Measurements from ENCODE around the gene ABI2.
"Not testable (repeated sequence)": the region's sequence is repeated elsewhere in the genome, so short reads cannot be mapped to it uniquely, and the experiment has no call there.

Gene ABI2

DNA sequence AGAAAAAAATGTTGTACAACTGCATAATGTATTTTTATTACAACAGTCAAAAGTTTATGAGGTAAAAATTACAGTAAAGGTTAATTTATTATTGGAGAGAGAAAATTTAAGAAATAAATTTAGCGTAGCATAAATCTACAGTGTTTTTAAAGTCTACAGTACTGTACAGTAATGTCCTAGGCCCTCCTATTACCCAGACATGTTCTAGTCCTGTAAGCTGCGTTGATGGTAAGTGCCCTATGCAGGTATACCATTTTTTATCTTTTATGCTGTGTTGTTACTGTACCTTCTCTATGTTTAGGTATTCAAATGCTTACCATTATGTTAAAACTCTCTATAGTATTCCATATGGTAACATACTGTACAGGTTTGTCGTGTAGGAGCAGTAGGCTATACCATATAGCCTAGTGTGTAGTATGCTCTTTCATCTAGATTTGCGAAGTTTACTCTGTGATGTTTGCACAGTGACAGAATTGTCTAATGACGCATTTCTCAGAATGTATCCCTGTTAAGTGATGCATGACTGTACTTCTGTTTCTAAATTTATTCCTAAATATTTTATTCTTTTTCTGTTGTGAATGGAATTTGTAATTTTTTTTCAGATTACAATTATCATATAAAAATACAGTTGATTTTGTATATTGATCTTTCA is 24.5 kb downstream of the ABI2 start:
- no peak for DNase-seq

DNA sequence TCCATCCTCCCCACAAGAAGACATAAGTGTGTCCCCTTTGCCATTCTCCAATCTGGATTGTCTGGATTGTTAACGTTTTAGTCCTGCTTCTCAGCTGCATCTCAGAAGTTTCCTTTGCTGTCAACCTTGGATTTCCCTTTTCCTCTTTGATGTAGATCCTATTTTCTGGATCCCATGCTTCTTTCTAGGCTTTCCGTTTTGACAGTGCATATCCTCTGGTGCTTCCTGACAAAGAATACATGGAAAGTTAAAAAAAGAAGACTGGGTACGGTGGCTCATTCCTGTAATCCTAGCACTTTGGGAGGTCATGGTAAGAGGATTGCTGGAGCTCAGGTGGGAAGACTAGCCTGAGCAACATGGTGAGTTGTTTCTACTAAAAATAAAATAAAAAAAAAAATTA is 26.8 kb downstream of the ABI2 start:
- no peak for DNase-seq

DNA sequence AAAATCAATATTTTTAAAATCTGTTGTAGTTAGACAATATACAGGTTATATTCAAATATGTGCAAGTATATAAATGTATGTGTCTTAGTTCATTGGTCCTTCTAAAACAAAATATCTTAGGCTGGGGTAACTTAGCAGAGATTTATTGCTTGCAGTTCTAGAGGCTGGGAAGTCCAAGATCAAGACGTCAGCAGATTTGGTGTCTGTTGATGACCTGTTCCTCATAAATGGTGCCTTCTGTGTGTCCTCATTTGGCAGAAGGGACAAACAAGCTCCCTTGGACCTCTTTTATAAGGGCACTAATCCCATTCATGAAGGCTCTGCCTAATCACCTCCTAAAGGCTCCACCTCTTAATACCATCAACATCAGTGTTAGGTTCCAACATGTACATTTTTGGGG is 31.3 kb downstream of the ABI2 start:
- no peak for DNase-seq

DNA sequence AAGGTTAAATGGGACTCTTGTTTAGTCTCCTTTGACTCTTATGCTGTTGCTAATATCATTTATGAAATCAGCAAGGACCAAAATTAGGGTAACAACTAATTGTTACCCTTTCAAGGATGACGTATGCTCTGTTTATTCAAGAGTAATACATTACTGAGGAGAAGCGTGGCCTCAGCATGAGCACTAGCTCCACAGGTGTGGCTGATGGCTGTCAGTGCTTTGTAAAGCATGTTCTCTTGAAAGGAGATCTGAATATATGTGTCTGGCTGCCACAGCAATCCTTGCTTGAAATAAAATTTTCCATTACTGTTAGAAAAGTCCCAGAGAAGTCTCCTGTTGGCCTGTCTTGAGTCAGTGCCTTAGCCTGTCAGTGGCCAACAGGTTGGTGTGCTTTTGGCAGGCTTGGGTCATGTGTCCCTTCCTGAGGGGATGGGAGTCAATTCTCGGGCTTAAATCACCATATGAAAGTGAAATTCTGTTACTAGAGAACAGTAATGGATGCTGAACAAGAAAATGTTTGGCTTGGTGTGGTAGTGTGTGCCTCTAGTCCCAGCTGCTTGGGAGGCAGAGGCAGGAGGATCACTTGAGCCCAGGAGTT is 32.7 kb downstream of the ABI2 start:
- DNase-seq: no peak

DNA sequence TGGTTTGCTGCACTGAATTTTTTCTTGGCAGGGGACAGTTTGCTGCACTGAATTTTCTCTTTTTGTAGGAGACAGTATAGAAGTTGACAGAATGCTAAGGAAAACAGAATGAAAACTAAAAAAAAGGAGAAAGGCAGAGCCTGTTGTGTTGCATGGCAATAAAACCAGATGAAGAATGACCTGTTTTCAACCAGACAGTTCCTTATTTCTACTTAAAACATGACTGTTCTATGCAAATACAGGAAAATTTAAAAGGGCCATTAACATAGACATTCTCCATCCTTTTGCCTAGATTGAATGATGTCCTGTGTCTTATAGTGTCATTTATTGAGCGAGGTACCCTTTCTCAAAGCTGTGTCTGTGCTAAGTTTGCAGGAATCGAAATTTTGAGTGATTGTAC is 33.3 kb downstream of the ABI2 start:
- DNase-seq: no peak

DNA sequence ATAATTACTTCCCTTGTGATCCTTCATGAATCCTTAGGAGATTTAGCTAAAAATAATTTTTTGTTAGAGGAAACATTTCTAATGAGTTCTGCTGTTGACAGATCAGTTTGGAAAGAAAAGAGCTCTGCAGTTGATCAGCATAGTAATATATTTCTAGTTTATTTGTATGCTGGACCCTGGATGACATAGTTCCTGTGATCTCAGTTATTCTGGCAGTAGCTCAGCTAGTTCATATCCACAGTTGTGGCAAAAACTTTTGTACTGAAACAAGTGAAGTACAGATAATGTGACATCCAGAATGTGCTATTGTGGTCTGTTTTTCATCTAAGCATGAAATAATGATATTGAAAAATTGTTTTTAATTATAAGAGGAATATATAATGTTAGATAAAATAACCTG is 33.7 kb downstream of the ABI2 start:
- DNase-seq: no peak

DNA sequence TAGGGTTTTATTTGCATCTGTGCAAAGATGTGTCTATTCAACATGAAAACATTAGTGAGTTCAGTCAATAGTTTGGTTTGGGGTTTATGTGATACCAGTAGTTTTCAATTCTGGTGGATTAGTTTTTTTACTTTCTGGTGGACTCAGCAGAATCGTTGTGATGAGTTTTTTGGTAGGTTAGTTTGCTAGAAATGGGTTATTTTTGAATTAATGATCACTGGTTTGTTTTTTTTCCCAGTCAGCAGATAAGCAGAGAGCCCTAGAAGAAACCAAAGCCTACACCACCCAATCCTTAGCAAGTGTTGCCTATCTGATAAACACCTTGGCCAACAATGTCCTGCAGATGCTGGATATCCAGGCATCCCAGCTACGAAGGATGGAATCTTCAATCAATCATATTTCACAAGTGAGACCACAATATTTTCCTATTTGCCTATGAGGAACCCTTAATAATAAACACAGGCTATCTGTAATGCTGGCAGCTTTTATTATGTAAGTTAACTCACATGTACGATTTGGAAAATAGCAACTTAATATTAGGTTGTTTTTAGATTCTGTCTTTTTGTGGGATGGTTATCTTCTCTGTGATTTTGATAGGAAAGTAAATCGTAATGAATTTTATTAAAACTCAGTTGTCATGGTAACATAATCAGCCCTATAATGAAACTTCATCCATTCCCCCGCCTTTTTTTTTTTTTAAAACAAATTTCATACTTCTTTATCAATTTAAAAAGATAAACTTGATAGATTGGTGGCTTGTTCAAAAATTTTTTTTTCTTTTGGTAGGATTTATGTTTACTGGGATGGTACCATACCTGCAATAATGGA is 38.7 kb downstream of the ABI2 start:
- no peak for DNase-seq

DNA sequence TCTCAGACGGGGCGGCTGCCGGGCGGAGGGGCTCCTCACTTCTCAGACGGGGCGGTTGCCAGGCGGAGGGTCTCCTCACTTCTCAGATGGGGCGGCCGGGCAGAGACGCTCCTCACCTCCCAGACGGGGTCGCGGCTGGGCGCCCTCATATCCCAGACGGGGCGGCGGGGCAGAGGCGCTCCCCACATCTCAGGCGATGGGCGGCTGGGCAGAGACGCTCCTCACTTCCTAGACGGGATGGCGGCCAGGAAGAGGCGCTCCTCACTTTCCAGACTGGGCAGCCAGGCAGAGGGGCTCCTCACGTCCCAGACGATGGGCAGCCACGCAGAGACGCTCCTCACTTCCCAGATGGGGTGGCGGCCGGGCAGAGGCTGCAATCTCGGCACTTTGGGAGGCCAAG is 44.5 kb downstream of the ABI2 start:
- not testable (repeated sequence) for DNase-seq

DNA sequence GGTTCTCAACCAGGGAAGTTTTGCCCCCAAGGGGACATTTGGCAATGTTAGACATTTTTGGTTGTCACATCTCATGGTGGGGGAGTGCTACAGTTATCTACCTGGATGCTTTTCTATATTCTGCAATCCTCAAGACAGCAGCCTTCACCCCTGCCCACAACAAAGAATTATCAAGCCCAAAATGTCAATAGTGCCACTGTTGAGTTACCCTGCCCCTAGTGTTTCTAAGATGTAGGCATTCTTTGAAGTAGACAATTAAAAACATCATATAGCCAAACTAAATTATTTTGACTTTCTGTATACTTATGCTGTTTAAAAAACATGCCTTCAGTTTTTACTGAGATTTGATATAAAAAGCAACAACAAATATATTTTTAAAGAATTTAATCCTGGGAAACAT is 48.0 kb downstream of the ABI2 start:
- DNase-seq: no peak

DNA sequence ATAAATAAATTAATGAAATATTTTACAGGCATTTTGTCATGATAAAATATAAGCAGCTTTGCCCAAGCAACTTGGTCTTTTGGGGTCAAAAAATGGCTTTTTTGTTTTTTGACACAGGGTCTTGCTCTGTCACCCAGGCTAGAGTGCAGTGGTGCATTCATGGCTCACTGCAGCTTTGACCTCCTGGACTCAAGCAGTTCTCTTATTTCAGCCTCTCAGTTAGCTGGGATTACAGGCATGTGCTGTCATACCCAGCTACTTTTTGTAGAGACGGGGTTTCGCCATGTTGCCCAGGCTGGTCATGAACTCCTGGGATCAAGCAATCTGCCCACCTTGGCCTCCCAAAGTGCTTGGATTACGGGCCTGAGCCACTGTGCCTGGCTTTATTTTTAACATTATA is 51.0 kb downstream of the ABI2 start:
- DNase-seq: no peak

DNA sequence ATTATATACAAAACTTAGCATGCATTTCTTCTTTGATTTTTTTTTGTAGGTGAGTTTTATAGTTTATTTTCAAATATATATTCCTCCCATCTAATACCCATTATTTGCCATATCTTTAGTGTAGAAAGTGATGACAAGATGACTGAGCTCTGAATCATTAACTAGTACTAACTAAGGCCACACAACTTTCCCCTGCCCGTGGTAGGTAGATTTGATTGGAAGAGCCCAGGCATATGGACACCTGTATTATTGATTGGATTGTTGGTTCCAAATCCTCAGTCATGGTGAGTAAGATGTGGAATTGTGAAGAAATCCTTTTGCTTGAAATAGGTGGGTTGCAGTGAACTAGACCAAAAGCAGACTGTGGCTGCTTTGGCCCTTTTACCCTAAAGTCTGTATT is 54.8 kb downstream of the ABI2 start:
- no peak for DNase-seq

DNA sequence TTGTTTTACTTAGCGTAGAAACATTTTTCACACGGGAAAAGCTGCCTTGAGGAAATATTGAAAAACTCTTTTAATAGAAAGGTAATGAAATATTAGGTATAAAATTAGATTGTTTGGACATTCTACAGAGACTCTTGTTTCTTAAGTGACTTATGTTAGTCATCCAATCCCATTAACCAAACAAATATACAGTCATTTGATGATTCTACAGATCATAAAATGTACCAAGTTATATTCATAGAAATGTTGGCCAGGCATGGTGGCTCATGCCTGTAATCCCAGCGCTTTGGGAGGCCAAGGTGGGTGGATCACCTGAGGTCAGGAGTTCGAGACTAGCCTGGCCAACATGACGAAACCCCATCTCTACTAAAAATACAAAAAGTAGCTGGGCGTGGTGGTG is 60.0 kb downstream of the ABI2 start:
- DNase-seq: not testable (repeated sequence)

DNA sequence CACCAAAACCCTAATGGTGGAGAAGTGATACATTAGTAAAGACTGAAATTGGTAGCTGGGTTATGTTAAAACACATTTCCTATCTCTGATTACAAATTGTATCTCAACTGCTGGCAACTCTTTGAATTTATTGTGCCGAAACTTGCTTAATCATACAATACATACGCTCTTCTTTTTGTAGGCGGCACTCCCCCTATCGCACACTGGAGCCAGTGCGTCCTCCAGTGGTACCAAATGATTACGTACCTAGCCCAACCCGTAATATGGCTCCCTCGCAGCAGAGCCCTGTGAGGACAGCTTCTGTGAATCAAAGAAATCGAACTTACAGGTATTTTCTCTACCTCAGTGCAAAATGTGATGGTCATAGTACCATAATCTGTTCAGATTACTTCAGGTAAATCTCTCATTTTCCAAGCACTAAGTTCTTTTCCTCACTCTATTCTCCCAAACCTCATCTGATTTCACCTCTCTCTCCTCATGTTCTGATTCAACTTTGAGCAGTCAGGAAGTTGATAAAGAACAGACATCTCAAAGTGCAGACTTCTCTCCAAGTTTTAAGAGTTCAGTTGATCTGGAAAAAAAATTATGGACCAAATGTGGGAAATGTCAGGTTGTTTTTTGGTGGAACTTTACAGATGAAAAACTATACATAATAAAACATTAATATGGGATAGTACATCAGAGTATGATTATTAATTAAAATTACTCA is 66.5 kb downstream of the ABI2 start:
- no peak for DNase-seq

DNA sequence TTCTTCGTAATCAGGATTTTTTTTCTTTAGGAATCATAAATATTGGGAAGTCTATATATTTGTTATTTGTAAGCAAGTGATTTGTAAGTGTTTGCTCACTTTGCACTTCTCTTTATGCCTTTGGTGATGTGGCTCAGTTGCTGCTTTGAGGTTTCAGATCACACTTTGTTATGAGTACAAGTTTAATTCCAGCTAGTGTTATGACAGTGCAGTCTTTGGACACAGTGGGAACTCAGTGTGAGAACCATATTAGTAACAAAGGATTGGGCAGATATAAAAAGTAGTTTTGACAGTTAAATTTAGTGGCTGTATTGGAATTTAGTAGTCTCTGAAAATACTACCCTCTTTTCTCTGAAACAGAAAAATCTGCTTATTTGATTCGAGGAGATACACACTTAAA is 67.7 kb downstream of the ABI2 start:
- DNase-seq: no peak

DNA sequence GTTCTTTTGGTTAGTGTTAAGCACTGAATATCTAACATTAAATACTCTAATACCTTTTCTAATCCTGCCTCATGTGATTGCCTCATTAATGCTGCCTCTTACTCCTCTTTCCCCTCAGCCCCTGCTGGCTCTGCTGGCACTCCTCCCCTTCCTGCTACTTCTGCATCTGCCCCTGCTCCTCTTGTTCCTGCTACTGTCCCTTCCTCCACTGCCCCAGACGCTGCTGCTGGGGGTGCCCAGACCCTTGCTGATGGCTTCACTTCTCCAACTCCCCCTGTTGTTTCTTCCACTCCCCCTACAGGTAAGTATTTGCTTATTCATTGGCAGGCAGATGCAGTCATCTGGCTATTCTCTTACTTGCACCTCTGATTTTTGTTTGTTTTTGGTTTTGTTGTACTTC is 68.5 kb downstream of the ABI2 start:
- DNase-seq: no peak

DNA sequence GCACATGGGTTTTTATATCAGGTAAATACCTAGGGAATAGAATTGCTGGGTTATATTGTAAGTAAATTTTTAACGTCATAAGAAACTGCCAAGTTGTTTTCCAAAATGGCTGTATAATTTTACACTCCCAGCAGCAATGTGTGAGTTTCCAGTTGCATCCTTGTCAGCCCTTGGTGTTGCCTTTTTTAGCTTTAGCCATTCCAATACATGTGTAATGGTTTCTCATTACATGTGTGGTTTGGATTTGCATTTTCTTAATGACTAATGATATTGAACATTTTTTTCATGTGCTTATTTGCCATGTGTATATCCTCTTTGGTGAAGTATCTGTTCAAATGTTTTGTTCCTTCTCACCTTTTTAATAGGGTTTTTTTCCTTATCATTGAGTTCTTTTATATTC is 70.8 kb downstream of the ABI2 start:
- no peak for DNase-seq

DNA sequence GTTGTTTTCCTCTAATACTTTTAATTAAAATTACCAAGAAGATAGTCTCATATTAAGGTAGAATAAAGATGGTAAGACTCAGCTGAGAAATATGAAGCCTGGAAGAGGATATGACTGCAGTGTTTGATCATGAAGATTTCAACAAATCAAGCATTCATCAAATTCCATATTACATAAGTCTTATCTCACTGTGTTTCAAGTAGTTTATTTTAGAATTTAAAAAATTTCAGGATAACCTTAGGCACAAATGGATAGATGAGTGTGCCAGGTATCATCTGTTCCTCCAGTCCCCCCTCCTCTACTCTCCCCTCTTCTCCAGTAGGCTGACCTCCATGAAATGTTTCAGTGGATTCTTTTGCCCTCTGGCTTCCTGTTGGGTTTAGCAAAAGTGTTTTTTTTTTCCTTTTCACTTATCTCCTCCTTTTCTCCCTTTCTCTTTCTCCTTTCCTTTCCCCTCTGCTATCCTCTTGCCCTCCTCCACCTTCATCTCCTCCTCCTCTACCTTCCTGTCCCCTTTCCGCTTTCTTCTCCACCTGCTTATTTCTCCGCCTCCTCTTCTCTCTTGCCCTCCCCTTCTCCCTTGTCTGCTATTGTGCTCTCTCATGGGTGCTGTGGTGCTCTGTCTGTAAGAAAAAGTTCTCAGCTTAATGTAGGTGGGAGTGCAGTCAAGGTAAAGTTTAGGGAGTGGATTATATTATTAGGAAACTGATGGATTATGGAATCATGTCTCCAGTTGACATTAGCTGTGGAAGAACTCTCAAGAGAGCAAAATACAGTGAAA is 72.8 kb downstream of the ABI2 start:
- no peak for DNase-seq

DNA sequence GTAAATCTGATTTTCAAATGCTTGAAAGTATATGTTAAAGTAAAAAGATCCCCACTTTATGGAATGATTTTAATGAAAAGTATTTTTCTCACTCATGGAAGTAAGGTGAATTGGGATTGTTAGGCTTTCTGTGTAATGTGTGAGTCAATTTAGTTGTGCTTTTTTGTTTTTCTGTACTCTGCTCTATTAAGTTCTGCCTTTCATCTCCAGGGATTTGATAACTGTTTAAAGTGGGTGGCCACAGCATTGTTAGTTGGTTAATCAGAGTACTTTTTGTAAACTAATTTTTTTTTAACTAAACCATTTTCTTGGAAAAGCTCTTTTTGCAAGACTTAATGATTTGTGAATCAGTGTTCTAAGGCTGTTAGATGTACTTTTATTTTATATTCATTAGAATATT is 76.8 kb downstream of the ABI2 start:
- DNase-seq: no peak

DNA sequence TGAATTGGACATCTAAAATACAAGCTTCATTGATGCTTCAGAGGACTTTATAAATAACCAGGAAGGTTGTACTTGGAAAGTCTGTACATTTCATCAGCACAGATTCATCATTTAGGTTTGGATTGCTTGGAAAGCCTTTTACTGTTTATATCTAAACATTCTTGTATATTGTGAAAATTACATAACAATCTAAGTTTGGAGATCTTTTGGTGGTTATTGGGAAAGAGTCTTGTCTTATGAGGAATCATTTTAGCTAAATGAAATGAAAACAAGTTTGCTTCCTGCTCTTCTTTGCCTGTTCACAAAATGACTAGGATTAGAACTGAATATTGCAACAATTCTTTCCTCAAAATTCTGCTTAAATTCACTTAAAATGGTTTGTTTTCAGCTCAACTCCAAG is 79.3 kb downstream of the ABI2 start:
- DNase-seq: no peak

DNA sequence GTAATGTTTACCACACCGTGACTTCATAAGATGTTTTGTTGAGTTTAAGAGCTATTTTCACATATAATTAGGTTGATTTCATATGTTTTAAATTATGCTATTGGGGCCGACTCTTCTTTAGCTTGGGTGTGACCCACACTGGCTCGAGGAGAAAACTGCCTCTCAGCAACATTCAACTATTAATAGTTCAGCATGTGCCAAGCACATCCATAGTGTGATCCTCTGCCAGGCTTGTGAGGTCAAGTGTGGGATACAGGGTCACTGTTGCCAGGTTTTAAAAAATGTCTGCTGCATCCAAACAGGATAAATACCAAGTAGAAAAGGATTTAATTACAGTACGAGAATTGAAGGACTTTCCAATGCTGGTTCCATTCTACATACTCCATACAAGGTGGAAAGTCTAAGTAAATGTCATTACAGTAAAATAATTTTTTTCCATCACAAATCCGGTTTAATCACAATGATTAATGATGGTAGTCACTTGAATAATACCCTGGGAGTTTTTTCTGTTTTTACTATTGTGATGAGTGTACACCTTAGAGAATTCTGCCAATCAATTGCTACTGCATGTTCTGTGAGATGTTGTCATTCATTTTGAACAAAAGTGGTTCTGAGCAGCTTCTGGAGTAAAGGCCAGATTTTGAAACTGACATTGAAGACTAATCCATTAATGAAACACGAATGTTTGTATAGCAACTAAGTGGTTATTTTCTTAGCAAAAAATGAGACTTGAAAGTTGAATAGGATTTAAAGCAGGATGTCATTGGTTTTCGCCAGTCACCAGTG is 84.5 kb downstream of the ABI2 start:
- DNase-seq: no peak

DNA sequence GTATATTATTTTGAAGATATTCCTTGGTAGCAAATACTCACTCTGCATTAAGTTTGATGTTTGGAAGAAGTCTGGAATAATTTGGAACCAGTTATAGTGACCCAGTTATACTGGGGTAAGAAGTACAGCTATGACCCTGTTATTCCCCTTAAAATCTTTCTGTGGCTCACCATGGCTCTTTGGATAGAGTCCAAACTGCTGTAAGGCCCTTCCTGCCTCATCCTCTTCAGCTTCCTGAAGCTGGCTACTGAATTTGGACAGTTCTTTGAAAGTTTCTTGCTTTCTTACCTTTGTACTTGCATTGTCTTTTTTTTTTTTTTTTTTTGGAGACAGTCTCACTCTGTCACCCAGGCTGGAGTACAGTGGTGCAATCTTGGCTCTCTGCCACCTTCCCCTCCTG is 85.6 kb downstream of the ABI2 start:
- DNase-seq: no peak

DNA sequence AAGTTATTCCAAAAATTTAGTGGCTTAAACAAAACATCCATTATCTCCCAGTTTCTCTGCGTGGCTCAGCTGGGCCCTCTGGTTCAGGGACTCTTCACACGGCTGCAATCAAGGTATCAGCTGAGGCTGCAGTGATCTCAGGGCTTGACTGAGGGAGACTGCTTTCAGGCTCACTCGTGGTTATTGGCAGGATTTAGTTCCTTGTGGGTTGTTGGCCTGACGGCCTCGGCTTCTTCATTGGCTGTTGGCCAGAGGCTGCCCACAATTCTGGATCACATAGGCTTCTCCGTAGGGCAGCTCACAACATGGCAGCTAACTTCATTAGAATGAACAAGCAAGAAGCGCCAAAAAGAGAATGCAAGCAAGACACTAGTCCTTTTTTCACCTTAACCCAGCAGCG is 90.1 kb downstream of the ABI2 start:
- DNase-seq: no peak

All from right kidney (tissue), 1 donor.